Memory B cell (primary cell): ENCODE results near the gene LTBP1.
A peak's percentile ranks its signal among the peaks of the same experiment; 100 is the strongest.

Experiments used
- ATAC-seq: fragments of 150-1000 bp; cut with Tn5 transposase; 2 replicates; pipeline ENCODE4 v1.10.0; 2021; ENCODE audit warnings: low read depth, mild to moderate bottlenecking, moderate library complexity
- DNase-seq, 2 donors: peaks; one replicate each; pipeline ENCODE4 v3.0.0; 2022; ENCODE audit warnings: low spot score in 2 of 2
- H3K27ac Mint-ChIP-seq: one replicate; pipeline ENCODE4 v1.8.0; 2022; ENCODE audit warnings: mild to moderate bottlenecking, moderate library complexity, mixed read lengths
- H3K27me3 Mint-ChIP-seq: one replicate; pipeline ENCODE4 v1.8.0; 2022; ENCODE audit warnings: mixed read lengths
- H3K36me3 Mint-ChIP-seq: one replicate; pipeline ENCODE4 v1.8.0; 2022; ENCODE audit warnings: mild to moderate bottlenecking, mixed read lengths
- H3K4me1 Mint-ChIP-seq: one replicate; pipeline ENCODE4 v1.8.0; 2022; ENCODE audit warnings: mixed read lengths
- H3K4me3 Mint-ChIP-seq: one replicate; pipeline ENCODE4 v1.8.0; 2022; ENCODE audit warnings: mild to moderate bottlenecking, moderate library complexity, mixed read lengths
- H3K9me3 Mint-ChIP-seq: one replicate; pipeline ENCODE4 v1.8.0; 2022; ENCODE audit warnings: mixed read lengths

LTBP1 gene

DNA sequence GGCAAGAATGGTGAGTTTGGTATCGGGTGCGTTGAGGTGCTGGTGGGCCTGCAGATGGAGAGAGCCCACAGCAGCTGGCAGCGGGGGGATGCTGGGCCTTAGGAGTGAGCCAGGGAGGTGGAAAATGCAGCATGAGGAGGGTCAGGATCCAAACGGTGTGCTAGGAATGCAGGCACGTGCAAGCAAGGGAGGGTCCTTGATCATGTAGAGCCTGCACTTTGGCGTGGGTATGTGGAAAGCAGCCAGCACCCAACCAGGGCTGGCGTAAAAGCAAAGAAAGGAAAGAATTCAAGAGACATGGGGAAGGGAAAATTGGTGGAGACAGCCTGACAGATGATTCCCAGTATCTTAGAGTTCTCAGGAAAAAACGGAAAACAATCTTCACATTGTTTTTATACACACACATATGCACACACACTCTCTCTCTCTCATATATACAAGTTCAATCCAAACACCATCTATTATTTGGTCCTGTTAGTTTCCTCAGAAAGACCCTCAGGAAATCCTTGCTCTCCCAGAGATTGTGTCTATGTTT, 46.3 kb downstream of the LTBP1 start:
- Mint-ChIP-seq H3K27ac (no peak overlapping the region), H3K36me3 (no peaks in the 10 kb centered on the region), H3K27me3 (peaks cover 14% of the 10 kb centered on the region), H3K4me3 (no peak overlapping the region), H3K9me3 (no peaks in the 10 kb centered on the region), H3K4me1 (no peaks in the 10 kb centered on the region)
- no peak for DNase-seq
- ATAC-seq, result no peak

DNA sequence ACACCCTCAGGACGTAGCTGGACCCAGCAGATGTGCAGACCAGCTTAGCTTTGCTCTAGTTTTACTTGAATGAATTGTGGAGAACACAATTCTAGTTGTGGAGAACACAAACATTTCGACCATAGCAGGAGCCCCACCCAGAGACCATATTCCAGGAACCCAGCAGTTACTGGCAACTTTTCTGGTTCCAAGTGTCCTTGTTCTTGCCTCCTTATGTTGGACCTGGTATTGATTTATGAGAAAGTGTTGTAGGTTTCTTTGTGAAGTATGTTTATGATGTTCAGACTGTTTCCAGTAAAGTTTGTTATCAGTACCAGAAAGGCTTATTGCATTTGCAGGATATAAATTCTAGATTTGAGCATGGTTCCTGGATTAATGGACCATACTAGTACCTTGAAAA, 51.0 kb downstream of the LTBP1 start:
- no peaks in the 10 kb centered on the region for H3K9me3 Mint-ChIP-seq
- no peaks in the 10 kb centered on the region for H3K36me3 Mint-ChIP-seq
- no peaks in the 10 kb centered on the region for H3K4me1 Mint-ChIP-seq
- no peak for ATAC-seq
- no peak for DNase-seq
- H3K27ac Mint-ChIP-seq, result no peak overlapping the region
- H3K27me3 Mint-ChIP-seq, result peaks cover 6% of the 10 kb centered on the region
- H3K4me3 Mint-ChIP-seq, result no peak overlapping the region

DNA sequence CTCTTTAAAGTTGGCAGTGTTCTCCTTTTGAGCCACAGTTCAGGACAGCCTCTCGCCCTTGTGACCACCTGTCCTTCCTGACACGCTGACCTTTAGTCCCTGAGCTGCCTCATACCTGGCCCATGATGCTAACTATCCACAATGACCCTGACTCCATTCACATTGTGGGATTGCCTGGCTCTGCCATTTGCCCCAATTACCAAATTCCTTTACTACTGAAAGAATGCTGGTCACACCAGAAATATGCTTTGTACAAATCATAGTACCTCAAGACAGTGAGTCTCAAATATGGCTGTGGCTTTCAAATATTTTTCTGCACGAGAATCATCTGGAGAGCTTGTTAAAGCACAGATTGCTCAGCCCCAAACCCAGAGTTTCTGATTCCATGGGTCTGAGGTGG, 54.2 kb downstream of the LTBP1 start:
- no peaks in the 10 kb centered on the region for H3K36me3 Mint-ChIP-seq
- no peaks in the 10 kb centered on the region for H3K27me3 Mint-ChIP-seq
- H3K4me1 Mint-ChIP-seq, result no peaks in the 10 kb centered on the region
- no peak for ATAC-seq
- H3K9me3 Mint-ChIP-seq, result no peaks in the 10 kb centered on the region
- no peak overlapping the region for H3K4me3 Mint-ChIP-seq
- H3K27ac Mint-ChIP-seq, result no peak overlapping the region
- DNase-seq, result no peak

DNA sequence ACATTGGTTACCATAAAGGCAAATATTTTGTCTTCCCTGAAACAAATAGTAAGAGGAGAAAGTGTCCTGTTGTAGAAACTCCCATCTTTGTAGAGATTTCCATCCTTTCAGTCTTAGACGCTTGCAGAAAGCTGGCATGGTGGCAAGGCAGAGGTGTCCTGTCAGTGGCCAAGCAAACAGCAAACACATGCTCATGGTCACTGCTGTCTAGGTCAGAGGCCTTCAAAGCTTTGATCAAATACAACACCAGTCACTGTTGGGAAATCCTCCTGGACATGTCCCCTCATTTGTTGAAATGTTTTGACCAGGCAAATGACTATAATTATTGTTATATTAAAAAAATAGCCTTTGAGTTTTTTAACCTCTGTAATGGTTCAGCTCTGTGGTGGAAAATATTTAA, 55.1 kb downstream of the LTBP1 start:
- Mint-ChIP-seq H3K36me3 (no peaks in the 10 kb centered on the region), H3K27me3 (no peaks in the 10 kb centered on the region), H3K9me3 (no peaks in the 10 kb centered on the region), H3K4me1 (no peaks in the 10 kb centered on the region), H3K27ac (no peak overlapping the region), H3K4me3 (no peak overlapping the region)
- DNase-seq (no peak), ATAC-seq (no peak)

DNA sequence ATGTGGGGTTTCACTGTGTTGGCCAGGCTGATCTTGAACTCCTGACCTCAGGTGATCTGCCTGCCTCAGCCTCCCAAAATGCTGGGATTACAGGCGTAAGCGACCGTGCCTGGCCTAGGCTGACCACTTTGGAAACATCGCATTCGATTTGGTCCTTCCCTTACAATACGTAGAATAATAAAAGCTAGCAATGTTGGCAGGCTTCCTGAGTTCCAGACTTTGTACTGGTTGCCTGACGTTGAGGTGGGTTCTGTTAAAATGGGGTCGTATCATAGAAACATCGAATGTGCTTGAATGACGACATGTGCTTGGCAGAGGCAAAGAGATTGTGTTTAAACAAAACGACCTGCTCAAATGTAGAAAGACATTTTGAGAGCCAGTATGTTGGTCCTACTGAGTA, 56.1 kb downstream of the LTBP1 start:
- DNase-seq, result no peak

DNA sequence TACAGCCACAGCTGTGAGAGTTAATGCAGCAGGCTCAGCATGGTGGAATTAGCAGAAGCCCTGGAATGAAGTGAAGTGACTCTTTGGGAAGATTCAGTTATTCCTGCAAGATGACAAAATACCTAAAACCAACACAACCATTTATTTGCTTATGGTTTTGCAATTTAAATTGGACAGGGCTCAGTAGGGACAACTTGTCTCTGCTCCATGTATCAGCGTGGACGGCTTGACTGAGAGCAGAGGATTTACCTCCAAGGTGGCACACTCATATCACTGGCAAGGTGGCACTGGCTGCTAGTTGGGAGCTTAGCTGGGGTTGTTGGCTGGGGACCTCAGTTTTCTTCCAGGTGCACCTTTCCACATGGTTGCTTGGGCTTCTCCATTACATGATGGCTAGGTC, 58.3 kb downstream of the LTBP1 start:
- no peaks in the 10 kb centered on the region for H3K36me3 Mint-ChIP-seq
- H3K9me3 Mint-ChIP-seq, result no peaks in the 10 kb centered on the region
- DNase-seq (no peak), ATAC-seq (no peak)
- no peaks in the 10 kb centered on the region for H3K4me1 Mint-ChIP-seq
- H3K4me3 Mint-ChIP-seq, result no peak overlapping the region
- no peak overlapping the region for H3K27ac Mint-ChIP-seq
- peaks cover 3% of the 10 kb centered on the region for H3K27me3 Mint-ChIP-seq

More for the DNA sequence above, 56.1 kb downstream of the LTBP1 start:
- Mint-ChIP-seq H3K9me3 (no peaks in the 10 kb centered on the region), H3K27me3 (no peaks in the 10 kb centered on the region), H3K36me3 (no peaks in the 10 kb centered on the region), H3K27ac (no peak overlapping the region), H3K4me3 (no peak overlapping the region), H3K4me1 (no peaks in the 10 kb centered on the region)
- ATAC-seq, result no peak

DNA sequence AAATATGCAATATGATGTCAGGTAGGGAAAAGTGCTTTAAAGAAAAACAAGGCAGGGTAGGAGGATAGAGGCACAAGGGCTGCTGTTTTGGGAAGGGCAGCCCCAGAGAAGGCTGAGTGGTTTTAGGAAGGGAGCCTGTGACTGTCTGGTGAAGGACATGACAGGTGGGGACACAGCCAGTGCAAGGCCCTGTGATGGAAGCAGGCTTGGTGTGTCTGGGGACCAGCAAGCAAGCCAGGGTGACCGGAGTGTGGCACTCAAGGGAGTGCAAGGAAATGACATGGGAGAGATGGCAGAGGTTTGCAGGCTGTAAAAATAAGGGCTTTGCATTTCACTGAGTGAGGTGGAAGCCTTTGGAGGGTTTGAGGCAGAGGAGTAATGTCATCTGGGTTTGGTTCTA, 62.0 kb downstream of the LTBP1 start:
- Mint-ChIP-seq H3K36me3 (no peaks in the 10 kb centered on the region), H3K27ac (no peak overlapping the region), H3K27me3 (peaks cover 3% of the 10 kb centered on the region), H3K4me3 (no peak overlapping the region), H3K4me1 (no peaks in the 10 kb centered on the region), H3K9me3 (no peaks in the 10 kb centered on the region)
- DNase-seq (no peak), ATAC-seq (no peak)

DNA sequence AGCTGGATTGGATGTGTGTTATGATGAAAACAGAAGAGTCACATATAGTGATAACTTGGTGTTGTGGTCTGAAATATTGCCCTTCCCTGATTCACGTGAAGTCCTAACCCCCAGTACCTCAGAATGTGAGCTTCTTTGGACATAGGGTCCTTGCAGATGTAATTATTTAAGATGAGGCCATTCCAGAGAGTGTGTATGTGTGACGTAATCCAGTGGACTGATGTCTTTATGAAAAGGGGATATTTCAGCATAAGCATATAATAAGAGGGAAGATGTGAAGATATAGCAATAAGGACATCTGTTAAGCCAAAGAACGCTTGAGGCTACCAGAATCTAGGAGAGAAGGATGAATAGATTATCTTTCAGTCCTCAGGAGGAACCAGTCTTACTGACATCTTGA, 62.5 kb downstream of the LTBP1 start:
- Mint-ChIP-seq H3K27me3 (peaks cover 3% of the 10 kb centered on the region), H3K9me3 (no peaks in the 10 kb centered on the region), H3K27ac (no peak overlapping the region), H3K4me3 (no peak overlapping the region), H3K36me3 (no peaks in the 10 kb centered on the region), H3K4me1 (no peaks in the 10 kb centered on the region)
- no peak for ATAC-seq
- no peak for DNase-seq

DNA sequence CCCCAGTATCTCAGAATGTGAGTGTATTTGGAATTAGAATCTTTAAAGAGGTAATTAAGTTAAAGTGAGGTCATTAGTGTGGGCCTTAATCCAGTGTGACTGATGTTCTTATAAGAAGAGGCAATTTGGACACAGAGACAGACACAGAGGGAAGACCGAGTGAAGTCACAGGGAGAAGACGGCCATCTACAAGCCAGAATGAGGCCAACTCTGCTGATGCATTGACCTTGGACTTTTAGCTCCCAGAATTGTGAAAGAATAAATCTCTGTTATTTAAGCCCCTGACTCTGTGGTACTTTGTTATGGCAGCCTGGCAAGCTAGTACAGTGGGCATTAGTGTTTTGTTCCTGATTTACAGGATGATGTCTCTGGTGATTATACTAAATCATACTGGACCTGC, 64.6 kb downstream of the LTBP1 start:
- Mint-ChIP-seq H3K27me3 (peaks cover 5% of the 10 kb centered on the region), H3K4me1 (no peaks in the 10 kb centered on the region), H3K27ac (no peak overlapping the region), H3K9me3 (no peaks in the 10 kb centered on the region), H3K36me3 (no peaks in the 10 kb centered on the region), H3K4me3 (no peak overlapping the region)
- ATAC-seq (no peak), DNase-seq (no peak)

DNA sequence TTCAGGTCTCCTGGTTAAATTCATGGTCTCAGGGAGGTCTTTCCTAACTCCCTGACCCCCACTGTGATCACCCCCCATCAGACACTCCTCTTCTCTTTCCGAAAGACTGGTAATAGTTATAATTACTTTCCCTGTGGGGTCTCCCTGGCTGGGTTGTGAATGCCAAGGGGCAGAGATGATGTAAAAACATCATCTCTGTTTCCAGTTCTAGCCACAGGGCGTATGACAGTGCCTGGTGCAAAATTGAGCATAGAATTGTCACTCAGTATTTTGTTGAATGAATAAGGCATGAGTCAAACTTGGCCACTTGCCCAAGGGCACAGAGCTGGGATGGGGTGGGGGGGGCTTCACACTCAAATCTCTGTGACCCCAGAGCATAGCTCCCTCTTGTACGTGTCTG, 65.2 kb downstream of the LTBP1 start:
- ATAC-seq, result no peak
- H3K36me3 Mint-ChIP-seq, result no peaks in the 10 kb centered on the region
- DNase-seq, result no peak
- H3K4me1 Mint-ChIP-seq, result no peaks in the 10 kb centered on the region
- peaks cover 5% of the 10 kb centered on the region for H3K27me3 Mint-ChIP-seq
- H3K4me3 Mint-ChIP-seq, result no peak overlapping the region
- H3K9me3 Mint-ChIP-seq, result no peaks in the 10 kb centered on the region
- no peak overlapping the region for H3K27ac Mint-ChIP-seq

DNA sequence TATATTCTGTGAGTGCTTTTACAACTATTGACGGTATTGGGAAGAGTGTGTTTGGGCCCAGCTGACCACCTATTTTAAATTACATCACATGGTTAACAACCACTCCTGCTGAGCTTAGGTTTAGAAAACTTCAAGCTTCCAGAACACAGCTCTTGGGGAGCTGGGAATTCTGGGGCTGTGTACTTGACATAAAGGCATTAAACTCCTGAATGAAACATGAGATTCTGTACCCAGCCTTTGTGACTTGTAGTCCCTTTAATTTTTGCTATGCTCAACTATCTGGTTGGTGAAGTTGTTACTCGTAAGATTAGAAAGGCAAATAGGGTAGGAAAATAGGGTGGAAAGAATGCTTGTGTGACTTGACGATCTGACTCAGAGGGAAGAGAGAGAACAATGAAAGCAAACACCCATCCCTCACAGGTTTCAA, 66.9 kb downstream of the LTBP1 start:
- Mint-ChIP-seq H3K27me3 (peaks cover 5% of the 10 kb centered on the region), H3K36me3 (no peaks in the 10 kb centered on the region), H3K4me3 (no peak overlapping the region), H3K9me3 (no peaks in the 10 kb centered on the region), H3K27ac (no peak overlapping the region), H3K4me1 (no peaks in the 10 kb centered on the region)
- no peak for ATAC-seq
- DNase-seq, result no peak

DNA sequence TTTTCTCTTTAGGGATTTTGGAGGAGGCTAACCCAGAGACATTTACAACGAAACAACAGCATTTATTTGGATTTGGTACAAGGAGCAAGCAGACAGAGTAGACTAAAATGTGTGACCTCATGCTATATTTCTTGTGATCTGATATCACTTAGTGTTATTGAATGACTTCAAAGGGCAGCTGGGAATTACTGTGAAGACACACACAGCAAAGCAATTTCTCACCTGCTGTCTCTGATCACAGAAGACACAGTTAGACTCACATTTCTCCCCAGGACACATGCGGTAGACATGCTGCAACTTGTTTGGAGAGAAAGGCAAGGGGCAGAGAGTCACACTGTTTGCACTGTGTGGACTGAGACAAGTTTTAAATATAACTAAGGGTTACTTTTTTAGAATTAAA, 67.5 kb downstream of the LTBP1 start:
- DNase-seq (no peak), ATAC-seq (no peak)
- no peaks in the 10 kb centered on the region for H3K4me1 Mint-ChIP-seq
- no peaks in the 10 kb centered on the region for H3K36me3 Mint-ChIP-seq
- no peaks in the 10 kb centered on the region for H3K9me3 Mint-ChIP-seq
- no peak overlapping the region for H3K4me3 Mint-ChIP-seq
- peaks cover 5% of the 10 kb centered on the region for H3K27me3 Mint-ChIP-seq
- H3K27ac Mint-ChIP-seq, result no peak overlapping the region

DNA sequence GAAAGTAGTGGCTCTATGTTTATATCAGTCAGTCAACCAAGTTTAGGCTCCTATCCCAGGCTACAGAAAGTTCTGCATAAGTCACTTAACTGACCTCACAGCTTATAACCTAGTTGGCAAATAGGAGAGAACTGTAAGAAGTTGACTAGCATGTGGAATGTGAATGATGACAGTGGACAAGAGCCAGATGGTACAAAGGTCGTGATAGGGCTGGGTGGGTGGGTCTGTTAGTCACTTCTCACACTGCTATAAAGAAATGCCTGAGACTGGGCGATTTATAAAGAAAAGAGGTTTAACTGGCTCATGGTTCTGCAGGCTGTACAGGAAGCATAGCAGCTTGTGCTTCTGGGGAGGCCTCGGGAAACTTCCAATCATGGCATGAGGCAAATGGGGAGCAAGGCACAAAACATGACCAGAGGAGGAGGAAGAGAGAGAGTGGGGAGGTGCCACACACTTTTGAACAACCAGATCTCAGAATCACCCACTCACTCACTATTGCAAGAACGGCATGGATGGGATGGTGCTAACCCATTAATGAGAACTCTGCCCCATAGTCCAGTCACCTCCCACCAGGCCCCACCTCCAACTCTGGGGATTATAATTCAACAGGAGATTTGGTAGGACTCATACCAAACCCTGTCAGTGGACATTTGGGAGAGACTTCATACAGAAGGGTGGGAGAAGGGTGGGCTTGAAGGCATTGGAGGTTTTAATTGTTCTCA, 68.8 kb downstream of the LTBP1 start:
- peaks cover 2% of the 10 kb centered on the region for H3K27me3 Mint-ChIP-seq
- no peaks in the 10 kb centered on the region for H3K9me3 Mint-ChIP-seq
- H3K27ac Mint-ChIP-seq, result peak overlapping the region; percentile 38
- no peak overlapping the region for H3K4me3 Mint-ChIP-seq
- no peaks in the 10 kb centered on the region for H3K4me1 Mint-ChIP-seq
- H3K36me3 Mint-ChIP-seq, result no peaks in the 10 kb centered on the region
- no peak for ATAC-seq
- DNase-seq, result no peak

DNA sequence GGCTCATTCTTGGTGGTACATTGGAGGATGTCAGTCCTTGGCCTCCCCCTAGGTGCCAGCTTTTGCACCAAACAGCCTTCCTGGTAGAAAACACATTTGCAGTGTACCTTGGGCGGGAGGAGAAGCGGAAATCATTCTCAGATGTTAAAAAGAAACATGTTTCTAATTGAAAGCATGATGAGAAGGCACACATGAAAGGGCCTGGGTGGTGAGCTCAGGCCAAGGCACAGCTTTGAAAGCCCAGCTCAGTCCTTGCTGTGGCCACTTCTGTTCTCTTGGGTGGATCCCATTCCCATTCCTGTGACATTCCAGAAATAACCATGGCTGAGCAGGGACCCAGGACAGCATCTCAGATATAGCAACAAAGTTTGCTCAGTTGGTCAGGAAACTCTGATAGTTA, 71.5 kb downstream of the LTBP1 start:
- H3K27ac Mint-ChIP-seq, result no peak overlapping the region
- peaks cover 6% of the 10 kb centered on the region for H3K27me3 Mint-ChIP-seq
- no peaks in the 10 kb centered on the region for H3K4me1 Mint-ChIP-seq
- no peaks in the 10 kb centered on the region for H3K36me3 Mint-ChIP-seq
- no peak overlapping the region for H3K4me3 Mint-ChIP-seq
- ATAC-seq (no peak), DNase-seq (no peak)
- H3K9me3 Mint-ChIP-seq, result no peaks in the 10 kb centered on the region

DNA sequence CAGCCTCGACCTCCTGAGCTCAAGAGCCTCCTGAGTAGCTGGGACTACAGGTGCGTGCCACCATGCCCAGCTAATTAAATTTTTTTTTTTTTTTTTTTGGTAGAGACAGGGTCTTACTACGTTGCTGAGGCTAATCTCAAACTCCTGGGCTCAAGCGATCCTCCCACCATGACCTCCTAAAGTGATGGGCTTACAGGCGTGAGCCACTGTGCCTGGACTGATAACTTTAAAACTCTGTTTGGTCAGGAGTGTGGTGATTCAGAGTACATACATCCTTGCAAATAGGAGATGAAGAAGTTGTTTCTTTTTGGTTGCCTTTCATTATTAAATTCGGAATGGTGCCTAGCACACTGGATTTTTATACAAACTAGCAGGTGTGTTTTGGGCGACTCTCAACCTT, 73.0 kb downstream of the LTBP1 start:
- ATAC-seq (no peak), DNase-seq (no peak)
- Mint-ChIP-seq H3K36me3 (peaks cover 2% of the 10 kb centered on the region), H3K9me3 (peaks cover 3% of the 10 kb centered on the region), H3K27me3 (peaks cover 8% of the 10 kb centered on the region), H3K4me3 (no peak overlapping the region), H3K27ac (no peak overlapping the region), H3K4me1 (no peaks in the 10 kb centered on the region)
